Transverse colon (tissue), 4 donors: ENCODE data around the gene PTRH1. TPM values are rescaled to one million over a fixed set of nuclear protein-coding genes. Genes with fewer than 3 reads are reported as not detected.

ENCODE experiments used
- DNase-seq: peaks from one replicate; pipeline ENCODE4 v3.0.0-alpha.2; 2019
- H3K27ac ChIP-seq, 4 donors: fragments of 200-600 bp; sonication (generic); 2 replicates each; pipeline ENCODE4 v1.5.1; 2016 to 2018; ENCODE audit warnings: inconsistent platforms in 4 of 4
- H3K27me3 ChIP-seq: fragments of 200-600 bp; sonication (generic); 2 replicates; pipeline ENCODE4 v1.5.1; 2017; ENCODE audit warnings: inconsistent platforms
- H3K36me3 ChIP-seq, 4 donors: fragments of 200-600 bp; sonication (generic); 2 replicates each; pipeline ENCODE4 v1.5.1; 2017 to 2019; ENCODE audit warnings: inconsistent platforms in 4 of 4
- H3K4me1 ChIP-seq, 4 donors: fragments of 200-600 bp; sonication (generic); 2 replicates each; pipeline ENCODE4 v1.5.1; 2017 to 2020; ENCODE audit warnings: inconsistent platforms in 4 of 4
- H3K4me3 ChIP-seq, 4 donors: fragments of 200-600 bp; sonication (generic); 1 replicate in 1 of 4; 2 replicates in 3 of 4; pipeline versions ENCODE4 v1.5.1 to v1.6.1; 2017 to 2019; ENCODE audit warnings: inconsistent platforms in 4 of 4
- H3K9me3 ChIP-seq, 2 donors: fragments of 200-600 bp; sonication (generic); 2 replicates each; pipeline ENCODE4 v1.5.1; 2017 to 2019; ENCODE audit warnings: inconsistent platforms in 2 of 2
- CTCF ChIP-seq, 5 experiments: fragments of 200-600 bp in 3 of 5; fragments of 450-650 bp in 2 of 5; sonication (generic) in 3 of 5; IDR thresholded peaks; 1 replicate in 2 of 5; 2 replicates in 3 of 5; pipeline ENCODE4 v1.5.1; 2016 to 2017; ENCODE audit warnings: antibody characterized with exemption in 5 of 5, inconsistent platforms in 3 of 5, mild to moderate bottlenecking in 2 of 5, moderate library complexity in 1 of 5
- EP300 ChIP-seq: sonication (generic); formaldehyde crosslinking; IDR thresholded peaks from one replicate; pipeline ENCODE4 v1.6.1; 2017; ENCODE audit warnings: antibody characterized with exemption, low read depth
- POLR2A ChIP-seq: fragments of 450-650 bp; IDR thresholded peaks from one replicate; pipeline ENCODE4 v1.6.1; 2016; ENCODE audit warnings: antibody characterized with exemption, mild to moderate bottlenecking, moderate library complexity
- POLR2AphosphoS5 ChIP-seq, 3 donors: sonication (generic); formaldehyde crosslinking; IDR thresholded peaks; one replicate each; pipeline ENCODE4 v1.6.1; 2016; ENCODE audit warnings: antibody characterized with exemption in 3 of 3
- WGBS, 2 donors: methylation state at CpG; one replicate each; pipeline ENCODE4 v1.1.5; 2018; ENCODE audit warnings: low coverage in 1 of 2; 5-methylcytosine and 5-hydroxymethylcytosine counted together
- in situ Hi-C, 4 donors: fragments of 200-750 bp; cut with MboI; loops; one replicate each; pipeline versions ENCODE4 v1.15.0 to v1.15.1; 2017; ENCODE audit warnings: low sequenced_read_pairs in 3 of 4, low pct_ligation_motif_present in 1 of 4, low pct_unique_long_range_greater_than_20kb in 1 of 4
- intact Hi-C: fragments of 100-400 bp; cut with DNase I; formaldehyde crosslinking; loops from one replicate; pipeline ENCODE4 v1.15.1; 2023; ENCODE audit warnings: low total_unique reads
- total RNA-seq, 4 donors: library from RNA; depleted of rRNA; stranded (reverse); fragments of >200 nt; gene quantifications; one replicate each; pipeline ENCODE4 v1.1.0, GENCODE V29; 2016

The PTRH1 gene
- total RNA-seq, 4 donors from 2014 or later: 2.4 to 9.7 (median 6.2) TPM

- no peaks in the 10 kb centered on the region for H3K9me3 ChIP-seq
- WGBS, 2 donors: 90 to 100% methylated on average over 3 to 11 of the region's 11 CpGs
- DNase-seq: no peak
- in situ Hi-C loops: no loop called here
- no peaks in the 10 kb centered on the region for H3K4me1 ChIP-seq
- no peaks in the 10 kb centered on the region for H3K36me3 ChIP-seq
- no peak overlapping the region for H3K4me3 ChIP-seq
- TF ChIP-seq POLR2AphosphoS5 (IDR thresholded peaks at IDR 0.05) (no peak), EP300 (no peak), POLR2A (no peak), CTCF (IDR thresholded peaks at IDR 0.05) (no peak)
- intact Hi-C loops: no loop called here
- no peaks in the 10 kb centered on the region for H3K27me3 ChIP-seq
- no peak overlapping the region for H3K27ac ChIP-seq
Measured at GRCh38 chr9:127680226-127680625, 35.2 kb downstream of the PTRH1 start.

GRCh38 chr9:127679506-127679905, 36.0 kb downstream of the PTRH1 start:
- intact Hi-C loops: no loop called here
- DNase-seq: no peak
- 71 to 77% methylated on average over 2 of the region's 2 CpGs for WGBS, 2 donors

GRCh38 chr9:127676638-127677037, 38.8 kb downstream of the PTRH1 start:
- intact Hi-C loops (no loop called here), in situ Hi-C loops (no loop called here)
- Histone ChIP-seq H3K4me1 (no peaks in the 10 kb centered on the region), H3K36me3 (no peaks in the 10 kb centered on the region), H3K4me3 (no peak overlapping the region), H3K27me3 (no peaks in the 10 kb centered on the region), H3K9me3 (no peaks in the 10 kb centered on the region), H3K27ac (no peak overlapping the region)
- TF ChIP-seq POLR2AphosphoS5 (IDR thresholded peaks at IDR 0.05) (no peak), EP300 (no peak), CTCF (IDR thresholded peaks at IDR 0.05) (no peak), POLR2A (no peak)
- no peak for DNase-seq
- 89% methylated on average over 12 of the region's 12 CpGs; no CpG with 5 or more reads in 1 of the 2 donors for WGBS, 2 donors

More at GRCh38 chr9:127679506-127679905, 36.0 kb downstream of the PTRH1 start:
- Histone ChIP-seq H3K27ac (no peak overlapping the region), H3K4me1 (no peaks in the 10 kb centered on the region), H3K36me3 (no peaks in the 10 kb centered on the region), H3K9me3 (no peaks in the 10 kb centered on the region), H3K27me3 (no peaks in the 10 kb centered on the region), H3K4me3 (no peak overlapping the region)
- in situ Hi-C loops: no loop called here
- TF ChIP-seq CTCF (IDR thresholded peaks at IDR 0.05) (no peak), POLR2AphosphoS5 (IDR thresholded peaks at IDR 0.05) (no peak), EP300 (no peak), POLR2A (no peak)

GRCh38 chr9:127673234-127673633, 42.2 kb downstream of the PTRH1 start:
- H3K4me3 ChIP-seq: no peak overlapping the region
- no peak overlapping the region for H3K27ac ChIP-seq
- H3K4me1 ChIP-seq: no peaks in the 10 kb centered on the region
- H3K27me3 ChIP-seq: no peaks in the 10 kb centered on the region
- in situ Hi-C loops (no loop called here), intact Hi-C loops (no loop called here)
- no peak for TF ChIP-seq POLR2A
- no peaks in the 10 kb centered on the region for H3K36me3 ChIP-seq
- H3K9me3 ChIP-seq: no peaks in the 10 kb centered on the region
- DNase-seq: no peak
- 90 to 100% methylated on average over 1 to 7 of the region's 7 CpGs for WGBS, 2 donors

GRCh38 chr9:127667906-127668305, 47.6 kb downstream of the PTRH1 start:
- Histone ChIP-seq H3K9me3 (no peaks in the 10 kb centered on the region), H3K27me3 (no peaks in the 10 kb centered on the region), H3K27ac (no peak overlapping the region), H3K36me3 (no peaks in the 10 kb centered on the region), H3K4me3 (no peak overlapping the region), H3K4me1 (peaks cover 0 to 4% (median 0%) of the 10 kb centered on the region in 4 donors)
- DNase-seq: no peak
- WGBS, 2 donors: 88 to 95% methylated on average over 4 to 18 of the region's 18 CpGs
- intact Hi-C loops (no loop called here), in situ Hi-C loops (no loop called here)
- TF ChIP-seq POLR2AphosphoS5 (IDR thresholded peaks at IDR 0.05): no peak
- TF ChIP-seq CTCF (IDR thresholded peaks at IDR 0.05): no peak
- TF ChIP-seq EP300: no peak
